B cell (primary cell): ENCODE results near the gene BMPR1A. TPM values are rescaled to one million over a fixed set of nuclear protein-coding genes. Genes with fewer than 3 reads are reported as not detected.

Experiments used
- ATAC-seq: fragments of 200-7000 bp; cut with Tn5 transposase; one replicate; pipeline ENCODE4 v1.10.0; 2021; ENCODE audit warnings: low read depth, mild to moderate bottlenecking, moderate number of reproducible peaks, moderate library complexity
- CTCF ChIA-PET: fragments of 350-600 bp; sonication (Branson Sonifier 250); formaldehyde crosslinking; loops from one replicate; lab custom pipeline; 2021; ENCODE audit warnings: antibody characterized with exemption, inconsistent platforms; lab: Charles Lee
- POLR2A ChIA-PET: fragments of 350-600 bp; sonication (Branson Sonifier 250); formaldehyde crosslinking; loops from one replicate; lab custom pipeline; 2021; ENCODE audit warnings: antibody characterized with exemption; lab: Charles Lee
- DNase-seq: peaks from one replicate; pipeline ENCODE4 v3.0.0; 2013
- H2AFZ ChIP-seq: 2 replicates; pipeline ENCODE4 v1.6.1; 2012; ENCODE audit warnings: mild to moderate bottlenecking, low read depth, low read length; ENCODE audit not compliant: insufficient read depth, poor library complexity, severe bottlenecking
- H3K27ac ChIP-seq, 2 donors: 1 replicate in 1 of 2; 2 replicates in 1 of 2; pipeline ENCODE4 v1.5.1; 2012 to 2013; ENCODE audit warnings: low read length in 2 of 2, mild to moderate bottlenecking in 2 of 2, moderate library complexity in 1 of 2
- H3K27me3 ChIP-seq, 4 experiments: fragments of 200-600 bp in 1 of 4; sonication (generic) in 1 of 4; replicated peaks in 1 of 4; 1 replicate in 2 of 4; 2 replicates in 2 of 4; pipeline versions ENCODE4 v1.6.1 to v1.7.0; 2013 to 2016; ENCODE audit warnings: low read length in 3 of 4, mild to moderate bottlenecking in 2 of 4, mixed read lengths in 1 of 4, moderate library complexity in 1 of 4; ENCODE audit not compliant: insufficient read depth in 4 of 4, control insufficient read depth in 3 of 4; ENCODE audit errors: control extremely low read depth in 1 of 4
- H3K36me3 ChIP-seq, 2 experiments: replicated peaks in 1 of 2; 1 replicate in 1 of 2; 2 replicates in 1 of 2; pipeline versions ENCODE4 v1.6.1 to v1.7.1; 2013; ENCODE audit warnings: low read length in 1 of 2; ENCODE audit not compliant: insufficient read depth in 2 of 2, control insufficient read depth in 1 of 2; ENCODE audit errors: control extremely low read depth in 1 of 2, extremely low read depth in 1 of 2
- H3K4me1 ChIP-seq, 2 donors: fragments of 200-600 bp in 1 of 2; sonication (generic) in 1 of 2; 1 replicate in 1 of 2; 2 replicates in 1 of 2; pipeline versions ENCODE4 v1.5.1 to v1.6.1; 2013 to 2017; ENCODE audit warnings: low read length in 2 of 2; ENCODE audit not compliant: control insufficient read depth in 2 of 2, insufficient read depth in 2 of 2
- H3K4me2 ChIP-seq: replicated peaks from 2 replicates; pipeline ENCODE3; 2012; ENCODE audit warnings: mild to moderate bottlenecking, low read depth, low read length; ENCODE audit not compliant: poor library complexity, severe bottlenecking
- H3K4me3 ChIP-seq, 5 experiments: fragments of 200-600 bp in 1 of 5; sonication (generic) in 1 of 5; 1 replicate in 3 of 5; 2 replicates in 2 of 5; pipeline versions ENCODE4 v1.5.1 to v1.7.0; 2011 to 2016; ENCODE audit warnings: low read length in 4 of 5, mild to moderate bottlenecking in 4 of 5, low read depth in 2 of 5, control low read depth in 1 of 5, moderate library complexity in 1 of 5; ENCODE audit not compliant: insufficient read depth in 1 of 5; ENCODE audit errors: control extremely low read depth in 1 of 5, extremely low read depth in 1 of 5
- H3K79me2 ChIP-seq: fragments of 200-600 bp; sonication (generic); one replicate; pipeline ENCODE4 v1.6.0; 2016; ENCODE audit warnings: low read length; ENCODE audit not compliant: control insufficient read depth, insufficient read depth
- H3K9ac ChIP-seq: fragments of 200-600 bp; sonication (generic); 2 replicates; pipeline ENCODE4 v1.6.1; 2017; ENCODE audit warnings: mild to moderate bottlenecking, low read length, moderate library complexity
- H3K9me3 ChIP-seq, 3 donors: one replicate each; pipeline versions ENCODE4 v1.6.1 to v1.7.1; 2013; ENCODE audit warnings: low read length in 2 of 3; ENCODE audit not compliant: control insufficient read depth in 2 of 3, insufficient read depth in 1 of 3; ENCODE audit errors: control extremely low read depth in 1 of 3
- H4K20me1 ChIP-seq: 2 replicates; pipeline ENCODE4 v1.6.0; 2012; ENCODE audit warnings: mild to moderate bottlenecking, low read length; ENCODE audit not compliant: insufficient read depth, control insufficient read depth, poor library complexity, severe bottlenecking
- H3K27ac Mint-ChIP-seq: one replicate; pipeline ENCODE4 v1.8.0; 2021; ENCODE audit warnings: mixed read lengths
- H3K27me3 Mint-ChIP-seq: one replicate; pipeline ENCODE4 v1.8.0; 2021; ENCODE audit warnings: mixed read lengths
- H3K4me1 Mint-ChIP-seq: one replicate; pipeline ENCODE4 v1.8.0; 2021; ENCODE audit warnings: mixed read lengths
- H3K4me3 Mint-ChIP-seq: one replicate; pipeline ENCODE4 v1.8.0; 2021; ENCODE audit warnings: mixed read lengths
- H3K9me3 Mint-ChIP-seq: one replicate; pipeline ENCODE4 v1.8.0; 2022; ENCODE audit warnings: mixed read lengths; ENCODE audit not compliant: insufficient read depth
- CTCF ChIP-seq: fragments of 200-600 bp; IDR thresholded peaks from one replicate; pipeline ENCODE4 v1.8.0; 2022; ENCODE audit warnings: antibody characterized with exemption, mild to moderate bottlenecking
- EZH2 ChIP-seq: IDR thresholded peaks from 2 replicates; pipeline ENCODE4 v1.6.1; 2012; ENCODE audit warnings: borderline replicate concordance, low read depth, mild to moderate bottlenecking, moderate library complexity, low read length; ENCODE audit not compliant: insufficient read depth, poor library complexity, severe bottlenecking
- WGBS: methylation state at CpG from one replicate; pipeline ENCODE4 v1.1.5; 2013; ENCODE audit warnings: missing lambda C conversion rate; ENCODE audit not compliant: insufficient coverage; 5-methylcytosine and 5-hydroxymethylcytosine counted together
- intact Hi-C: fragments of 100-400 bp; cut with micrococcal nuclease; formaldehyde crosslinking; loops from one replicate; pipeline ENCODE4 v1.10.0; 2022
- polyA plus RNA-seq: library from polyadenylated mRNA; depleted of rRNA; stranded (reverse); fragments of >200 nt; gene quantifications from 2 replicates; pipeline ENCODE4 v1.2.3, GENCODE V29; 2012
- total RNA-seq, 2 donors: library from RNA; stranded (reverse); fragments of 120-200 nt in 1 of 2; gene quantifications; 1 replicate in 1 of 2; 2 replicates in 1 of 2; pipeline versions ENCODE4 v1.2.3 to v1.2.4, GENCODE V29; 2013 to 2022

Gene BMPR1A
- total and polyA plus RNA-seq, 2 donors (not counting 1 experiment from before 2014, with no cell fraction given), result 1.9 to 15.1 TPM

GRCh38 chr10:86801995-86802394 lies 45.6 kb downstream of the BMPR1A start:
- no peak overlapping the region for H3K9ac ChIP-seq
- WGBS, result 97% methylated on average over 3 of the region's 5 CpGs
- CTCF ChIA-PET, result no interaction called here

GRCh38 chr10:86802473-86803108 lies 46.2 kb downstream of the BMPR1A start:
- 100% methylated on average over 2 of the region's 6 CpGs for WGBS
- no peak overlapping the region for H3K4me2 ChIP-seq
- ATAC-seq, result no peak
- H3K27ac ChIP-seq, result no peak overlapping the region
- Mint-ChIP-seq H3K9me3 (no peaks in the 10 kb centered on the region), H3K27me3 (no peaks in the 10 kb centered on the region), H3K4me1 (peaks cover 9% of the 10 kb centered on the region), H3K4me3 (no peak overlapping the region), H3K27ac (no peak overlapping the region)
- no peak for DNase-seq
- no peak overlapping the region for H3K9ac ChIP-seq
- H3K36me3 ChIP-seq, result no peaks in the 10 kb centered on the region
- no peaks in the 10 kb centered on the region for H3K27me3 ChIP-seq
- no peak overlapping the region for H2AFZ ChIP-seq
- TF ChIP-seq CTCF (no peak), EZH2 (no peak)
- H3K4me3 ChIP-seq, result no peak overlapping the region
- H3K79me2 ChIP-seq, result no peaks in the 10 kb centered on the region
- H3K9me3 ChIP-seq, result no peaks in the 10 kb centered on the region
- H4K20me1 ChIP-seq, result no peaks in the 10 kb centered on the region
- intact Hi-C loops, result no loop called here
- CTCF ChIA-PET, result no interaction called here
- POLR2A ChIA-PET, result no interaction called here
- no peaks in the 10 kb centered on the region for H3K4me1 ChIP-seq

More at GRCh38 chr10:86801995-86802394, 45.6 kb downstream of the BMPR1A start:
- Histone ChIP-seq H3K27ac (no peak overlapping the region), H3K9me3 (no peaks in the 10 kb centered on the region), H3K4me3 (no peak overlapping the region), H4K20me1 (no peaks in the 10 kb centered on the region), H3K4me2 (no peak overlapping the region), H3K4me1 (no peaks in the 10 kb centered on the region), H2AFZ (no peak overlapping the region), H3K27me3 (no peaks in the 10 kb centered on the region), H3K36me3 (no peaks in the 10 kb centered on the region), H3K79me2 (no peaks in the 10 kb centered on the region)
- no peaks in the 10 kb centered on the region for H3K9me3 Mint-ChIP-seq
- POLR2A ChIA-PET, result no interaction called here
- H3K4me3 Mint-ChIP-seq, result no peak overlapping the region
- peaks cover 9% of the 10 kb centered on the region for H3K4me1 Mint-ChIP-seq
- DNase-seq, result no peak
- no peak for TF ChIP-seq EZH2
- TF ChIP-seq CTCF, result no peak
- intact Hi-C loops, result no loop called here
- no peaks in the 10 kb centered on the region for H3K27me3 Mint-ChIP-seq
- no peak overlapping the region for H3K27ac Mint-ChIP-seq
- ATAC-seq, result no peak
